Heart left ventricle (tissue), 16 donors: ENCODE measurements around the gene KRTAP10-7. TPM values are rescaled to one million over a fixed set of nuclear protein-coding genes. Genes with fewer than 3 reads are reported as not detected.

Experiments used
- ATAC-seq, 4 donors: fragments of 200-7000 bp; cut with Tn5 transposase; one replicate each; pipeline ENCODE4 v1.9.1; 2020 to 2022; ENCODE audit warnings: moderate library complexity in 4 of 4, mild to moderate bottlenecking in 3 of 4, moderate number of reproducible peaks in 1 of 4
- DNase-seq, 5 donors: peaks; one replicate each; pipeline ENCODE4 v3.0.0-alpha.2; 2020
- H3K27ac ChIP-seq, 12 donors: fragments of 200-600 bp; sonication (generic) in 4 of 12; one replicate each; pipeline versions ENCODE4 v1.5.0 to v1.8.0; 2016 to 2022; ENCODE audit warnings: mild to moderate bottlenecking in 2 of 12
- H3K27me3 ChIP-seq, 9 donors: fragments of 200-600 bp; sonication (generic) in 2 of 9; one replicate each; pipeline versions ENCODE4 v1.5.1 to v1.8.0; 2016 to 2022; ENCODE audit warnings: mild to moderate bottlenecking in 3 of 9
- H3K36me3 ChIP-seq, 9 donors: fragments of 200-600 bp; sonication (generic) in 2 of 9; one replicate each; pipeline versions ENCODE4 v1.5.0 to v1.8.0; 2018 to 2022; ENCODE audit warnings: mild to moderate bottlenecking in 2 of 9
- H3K4me1 ChIP-seq, 12 donors: fragments of 200-600 bp; sonication (generic) in 4 of 12; one replicate each; pipeline versions ENCODE4 v1.5.0 to v1.8.0; 2016 to 2022; ENCODE audit warnings: mild to moderate bottlenecking in 3 of 12
- H3K4me3 ChIP-seq, 12 donors: fragments of 200-600 bp; sonication (generic) in 4 of 12; one replicate each; pipeline versions ENCODE4 v1.5.0 to v1.8.0; 2017 to 2022; ENCODE audit warnings: mild to moderate bottlenecking in 9 of 12, moderate library complexity in 4 of 12
- H3K9me3 ChIP-seq, 12 donors: fragments of 200-600 bp; sonication (generic) in 4 of 12; one replicate each; pipeline versions ENCODE4 v1.5.0 to v1.8.0; 2016 to 2022; ENCODE audit warnings: mild to moderate bottlenecking in 1 of 12
- CTCF ChIP-seq, 12 donors: fragments of 200-600 bp; sonication (generic) in 4 of 12; IDR thresholded peaks; one replicate each; pipeline versions ENCODE4 v1.5.0 to v1.8.0; 2018 to 2022; ENCODE audit warnings: antibody characterized with exemption in 12 of 12, mild to moderate bottlenecking in 5 of 12
- POLR2A ChIP-seq, 2 donors: fragments of 450-650 bp; IDR thresholded peaks; one replicate each; pipeline ENCODE4 v1.6.1; 2017; ENCODE audit warnings: antibody characterized with exemption in 2 of 2, mild to moderate bottlenecking in 2 of 2, moderate library complexity in 2 of 2
- WGBS, 4 donors: extraction: QIAGEN DNeasy Blood & Tissue Kit in 2 of 4; methylation state at CpG; one replicate each; pipeline versions ENCODE4 v1.1.5 to v1.1.7; 2013 to 2018; 5-methylcytosine and 5-hydroxymethylcytosine counted together
- intact Hi-C, 10 donors: fragments of 100-400 bp; cut with DNase I; formaldehyde crosslinking; loops; one replicate each; pipeline versions ENCODE4 v1.11.1 to v1.14.2; 2022
- polyA plus RNA-seq, 2 donors: library from polyadenylated mRNA; stranded (reverse); fragments of 200-250 nt; gene quantifications; one replicate each; pipeline ENCODE4 v1.2.3, GENCODE V29; 2013
- total RNA-seq, 9 donors: library from RNA; depleted of rRNA in 2 of 9; stranded (reverse); fragments of >200 nt in 2 of 9; fragmentation: NEBNext Ultra II Directional in 3 of 9; extraction: Animal tissue kit (Norgen Biotek cat#: 25700) in 3 of 9; gene quantifications; one replicate each; pipeline versions ENCODE4 v1.1.0 to v1.2.4, GENCODE V29; 2016 to 2023
- donor health status: ischemic (EF 13 %, LVEDD 7.1; RV severe dilation, severe dysfunction).
- donor health status: healthy with polysubstance abuse.
- donor health status: DM: no; HTN: yes; CAD: no.
- donor health status: DM: no; HTN: no; CAD: no.
- donor health status: ischemic (EF 25% LVEDD 6.9; RV normal size, moderate dysfunction).
- donor health status: ischemic (EF 25% LVEDD 5.7; RV mildly dilated, moderate dysfunction).
- donor health status: healthy.
- donor health status: DM: yes; HTN: yes; CAD: no.
- donor health status: ischemic (EF 35%, LVEDD 5.7; RV mildly dilated, moderate dysfunction).
- donor health status: nonischemic (EF 11% LVEDD 7.7; RV severe dilation, severe dysfunction).
- donor health status: DM: yes; HTN: yes; CAD: no.
- donor health status: PGD.
- donor health status: ischemic (EF 29% LVEDD 5.4; RV normal size, mild dysfunction).
- donor health status: nonischemic (EF 23%, LVEDD 6.1; RV moderate dilation, normal function).

KRTAP10-7 gene
- total and polyA plus RNA-seq, 11 donors = not detected

DNA sequence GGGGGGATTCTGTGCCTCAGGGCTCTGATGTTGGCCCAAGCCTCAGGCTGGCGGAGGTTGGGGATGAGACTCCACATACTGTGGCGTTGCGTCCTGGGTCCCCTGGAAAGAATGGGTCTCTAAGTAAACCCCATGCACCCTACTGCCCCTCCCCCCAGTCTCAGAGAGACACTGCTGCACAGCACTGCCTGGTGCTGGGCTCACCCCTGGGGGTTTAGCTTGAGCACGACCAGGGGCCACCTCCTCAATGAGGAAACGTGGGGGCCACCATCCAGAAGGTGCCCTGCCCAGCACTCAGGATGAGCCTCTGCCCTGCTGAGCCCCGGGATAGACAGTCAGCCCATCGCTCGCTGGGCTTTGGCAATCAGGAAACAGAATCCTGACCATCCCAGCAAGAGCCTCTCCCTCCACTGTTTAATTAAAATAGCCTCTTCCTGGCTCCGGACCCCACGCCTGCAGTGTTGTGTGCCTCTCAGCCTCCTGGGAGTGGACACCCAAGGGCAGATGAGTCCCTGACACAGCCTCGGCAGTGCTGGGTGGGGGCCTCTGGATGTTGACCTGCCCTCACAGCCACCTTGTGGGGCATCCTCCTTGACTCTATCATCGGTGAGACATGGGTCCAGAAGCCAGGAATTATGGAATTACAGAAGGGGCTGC, 30.4 kb upstream of the KRTAP10-7 start:
- H3K27me3 ChIP-seq = peaks cover 0 to 19% (median 0%) of the 10 kb centered on the region in 9 donors
- peaks cover 0 to 16% (median 2%) of the 10 kb centered on the region in 12 donors for H3K9me3 ChIP-seq
- peaks cover 0 to 19% (median 0%) of the 10 kb centered on the region in 12 donors for H3K4me1 ChIP-seq
- 72 to 89% (median 83%) methylated on average over 6 to 12 of the region's 12 CpGs for WGBS, 4 donors
- H3K4me3 ChIP-seq = no peak overlapping the region
- ATAC-seq (no peak), DNase-seq (no peak)
- TF ChIP-seq POLR2A (IDR thresholded peaks at IDR 0.05) (no peak), CTCF (IDR thresholded peaks at IDR 0.05) (no peak)
- intact Hi-C loops = no loop called here
- H3K36me3 ChIP-seq = no peaks in the 10 kb centered on the region
- no peak overlapping the region for H3K27ac ChIP-seq

DNA sequence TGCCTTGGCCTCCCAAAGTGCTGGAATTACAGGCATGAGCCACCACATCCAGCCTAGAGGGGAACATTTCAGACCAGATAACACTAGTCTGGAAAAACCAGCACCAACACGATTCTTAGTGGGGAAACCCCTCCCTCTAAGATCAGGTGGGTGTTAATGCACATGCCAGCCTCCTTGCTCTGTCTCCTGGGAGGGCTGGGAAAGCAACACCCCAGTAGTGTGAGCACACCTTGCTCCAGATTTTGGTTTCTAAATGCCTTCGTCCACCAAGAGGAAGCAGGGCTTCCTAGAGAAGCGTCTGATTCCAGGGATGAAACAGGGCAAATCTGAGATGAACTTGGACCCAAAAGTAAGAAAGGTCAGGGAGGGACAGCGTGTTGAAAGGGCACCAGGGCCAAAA, 29.1 kb upstream of the KRTAP10-7 start:
- Histone ChIP-seq H3K4me1 (peaks cover 0 to 8% (median 0%) of the 10 kb centered on the region in 12 donors), H3K27me3 (peaks cover 0 to 22% (median 0%) of the 10 kb centered on the region in 9 donors), H3K27ac (no peak overlapping the region), H3K36me3 (no peaks in the 10 kb centered on the region), H3K4me3 (no peak overlapping the region), H3K9me3 (peaks cover 0 to 16% (median 2%) of the 10 kb centered on the region in 12 donors)
- no peak for DNase-seq
- intact Hi-C loops = no loop called here
- ATAC-seq = no peak
- TF ChIP-seq POLR2A (IDR thresholded peaks at IDR 0.05) (no peak), CTCF (IDR thresholded peaks at IDR 0.05) (no peak)
- 64 to 93% (median 82%) methylated on average over 3 to 4 of the region's 4 CpGs for WGBS, 4 donors

DNA sequence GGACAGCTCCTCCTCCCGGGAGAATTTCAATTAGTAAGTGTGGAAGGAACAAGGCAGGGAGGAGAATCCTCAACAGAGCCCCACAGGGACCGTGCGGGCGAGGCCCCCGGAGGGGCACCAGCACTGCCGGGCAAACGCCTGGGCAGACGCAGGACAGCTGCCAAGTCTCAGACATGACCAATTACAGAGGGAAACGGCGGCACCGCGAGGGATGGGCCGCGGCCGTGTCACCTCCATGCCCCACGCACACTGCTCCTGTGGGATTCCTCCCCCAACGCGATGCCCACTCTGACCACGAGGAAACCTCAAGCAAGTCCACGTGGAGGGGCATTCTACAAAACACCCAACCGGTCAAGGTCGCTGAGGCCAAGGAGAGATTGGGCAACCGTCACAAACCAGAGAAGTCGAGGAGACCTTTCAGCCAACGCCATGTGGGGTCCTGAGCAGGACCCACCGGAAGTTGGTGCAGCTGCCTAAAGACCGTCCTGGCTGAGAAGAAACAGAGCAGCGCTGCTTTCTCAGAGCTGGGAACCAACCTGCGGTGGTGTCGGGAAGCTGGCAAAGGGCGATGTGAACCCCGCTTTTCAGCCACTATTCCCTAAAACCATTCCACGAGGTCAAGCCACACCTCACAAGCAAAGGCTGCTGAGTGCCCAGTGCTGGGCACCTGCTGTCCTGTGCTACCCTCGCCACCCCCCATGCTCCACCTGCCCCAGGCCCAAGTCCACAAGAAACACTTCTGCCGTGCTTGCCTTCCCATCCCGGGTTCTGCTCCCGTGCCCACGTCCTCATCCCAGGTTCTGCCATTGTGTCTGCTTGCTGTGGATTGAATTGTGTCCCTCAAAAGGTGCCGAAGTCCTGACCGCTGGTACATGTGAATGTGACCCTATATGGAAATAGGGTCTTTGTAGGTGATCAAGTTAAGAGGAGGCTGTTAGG, 28.3 kb upstream of the KRTAP10-7 start:
- Histone ChIP-seq H3K9me3 (peaks cover 0 to 24% (median 6%) of the 10 kb centered on the region in 12 donors), H3K27me3 (peaks cover 0 to 22% (median 0%) of the 10 kb centered on the region in 9 donors), H3K4me1 (peaks cover 0 to under 1% (median 0%) of the 10 kb centered on the region in 12 donors), H3K36me3 (no peaks in the 10 kb centered on the region), H3K4me3 (no peak overlapping the region), H3K27ac (no peak overlapping the region)
- intact Hi-C loops = no loop called here
- TF ChIP-seq POLR2A (IDR thresholded peaks at IDR 0.05) = no peak
- no peak for TF ChIP-seq CTCF (IDR thresholded peaks at IDR 0.05)
- DNase-seq = no peak
- no peak for ATAC-seq
- 89 to 91% (median 90%) methylated on average over 40 of the region's 40 CpGs for WGBS, 4 donors
